HG02623 (cell line): ENCODE results near the gene NNAT.
"Not testable (repeated sequence)": the region's sequence is repeated elsewhere in the genome, so short reads cannot be mapped to it uniquely, and the experiment has no call there.

Experiments used
- ATAC-seq: cut with Tn5 transposase; IDR thresholded peaks from one replicate; pipeline ENCODE4 v1.9.1; 2021; ENCODE audit warnings: moderate library complexity; ENCODE audit not compliant: unreplicated experiment

Gene NNAT

GRCh38 chr20:37538003-37538402 is 17.0 kb downstream of the NNAT start:
- ATAC-seq: no peak

GRCh38 chr20:37539424-37539823 is 18.4 kb downstream of the NNAT start:
- ATAC-seq: no peak

DNA sequence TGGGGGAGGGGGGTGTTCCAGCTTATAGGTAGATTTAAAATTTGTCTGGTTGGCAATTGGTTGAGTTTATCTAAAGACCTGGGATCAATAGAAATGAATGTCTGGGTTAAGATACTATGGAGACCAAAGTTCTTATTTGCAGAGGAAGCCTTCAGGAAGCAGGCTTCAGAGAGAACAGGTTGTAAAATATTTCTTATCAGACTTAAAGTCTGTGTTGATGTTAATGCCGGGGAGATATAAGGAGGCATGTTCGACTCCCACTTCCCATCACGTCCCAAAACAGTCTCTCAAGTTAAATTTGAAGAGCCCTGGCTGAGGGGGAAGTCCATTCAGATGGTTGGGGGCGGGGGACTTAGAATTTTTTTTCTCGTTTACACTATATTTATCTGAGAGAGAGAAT is 19.0 kb downstream of the NNAT start:
- ATAC-seq: no peak

DNA sequence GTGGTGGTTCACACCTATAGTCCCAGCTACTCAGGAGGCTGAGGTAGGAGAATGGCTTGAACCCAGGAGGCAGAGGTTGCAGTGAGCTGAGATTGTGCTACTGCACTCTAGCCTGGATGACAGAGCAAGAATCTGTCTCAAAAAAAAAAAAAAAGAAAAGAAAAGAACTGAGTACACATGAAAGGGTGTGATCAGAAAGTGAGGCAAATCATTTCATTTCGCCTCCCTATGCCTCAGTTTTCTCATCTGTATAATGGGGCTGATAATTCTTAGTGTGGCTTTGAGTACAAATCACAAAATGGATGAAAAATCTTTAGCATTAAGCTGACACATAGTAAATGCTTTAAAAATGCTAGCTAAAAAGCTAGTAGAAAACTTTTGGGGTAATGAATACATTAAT is 19.8 kb downstream of the NNAT start:
- not testable (repeated sequence) for ATAC-seq

GRCh38 chr20:37541326-37541725 is 20.3 kb downstream of the NNAT start:
- no peak for ATAC-seq

GRCh38 chr20:37542281-37542680 is 21.2 kb downstream of the NNAT start:
- ATAC-seq: no peak

- ATAC-seq: no peak
These were observed 22.8 kb downstream of the NNAT start for GRCh38 chr20:37543828-37544227.

DNA sequence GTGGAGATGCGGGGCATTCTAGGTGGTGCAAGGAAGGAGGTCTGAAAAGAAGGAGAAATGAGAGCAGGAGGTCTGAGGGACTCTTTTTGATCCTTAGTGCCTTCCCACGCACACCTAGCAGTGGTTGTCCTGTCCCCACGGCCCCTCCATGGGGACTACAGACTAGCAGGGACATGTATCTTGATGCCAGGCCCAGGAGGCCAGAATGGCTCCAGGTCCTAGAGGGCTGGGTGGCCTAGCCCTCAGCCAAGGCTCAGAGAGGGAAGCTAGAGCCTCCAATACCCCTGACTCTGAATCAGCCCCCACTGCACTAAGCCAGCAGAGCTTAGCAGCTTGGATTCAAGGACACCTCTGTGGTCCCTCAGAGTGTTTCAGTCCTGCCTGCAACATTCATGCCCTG is 23.3 kb downstream of the NNAT start:
- no peak for ATAC-seq

- ATAC-seq: no peak
These were observed 24.5 kb downstream of the NNAT start for GRCh38 chr20:37545516-37545915.

- no peak for ATAC-seq
These were observed 26.9 kb downstream of the NNAT start for GRCh38 chr20:37547912-37548311.

- not testable (repeated sequence) for ATAC-seq
These were observed 29.3 kb downstream of the NNAT start for GRCh38 chr20:37550101-37550920.

- not testable (repeated sequence) for ATAC-seq
These were observed 30.6 kb downstream of the NNAT start for GRCh38 chr20:37551660-37552059.

DNA sequence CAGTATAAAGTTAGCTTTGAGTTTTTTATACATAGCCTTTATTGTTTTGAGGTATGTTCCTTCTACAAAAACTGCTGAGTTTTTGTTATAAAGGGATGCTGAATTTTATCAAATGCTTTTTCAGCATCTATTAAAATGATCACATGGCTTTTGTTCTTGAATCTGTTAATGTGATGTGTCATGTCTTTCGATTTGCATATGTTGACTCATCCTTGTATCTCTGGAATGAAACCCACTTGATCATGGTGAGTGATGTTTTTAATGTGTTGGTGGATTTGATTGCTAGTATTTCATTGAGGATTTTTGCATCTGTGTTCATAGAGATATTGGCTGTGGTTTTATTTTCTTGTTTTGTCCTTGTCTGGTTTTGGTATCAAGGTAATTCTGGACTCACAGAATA is 31.4 kb downstream of the NNAT start:
- ATAC-seq: no peak

DNA sequence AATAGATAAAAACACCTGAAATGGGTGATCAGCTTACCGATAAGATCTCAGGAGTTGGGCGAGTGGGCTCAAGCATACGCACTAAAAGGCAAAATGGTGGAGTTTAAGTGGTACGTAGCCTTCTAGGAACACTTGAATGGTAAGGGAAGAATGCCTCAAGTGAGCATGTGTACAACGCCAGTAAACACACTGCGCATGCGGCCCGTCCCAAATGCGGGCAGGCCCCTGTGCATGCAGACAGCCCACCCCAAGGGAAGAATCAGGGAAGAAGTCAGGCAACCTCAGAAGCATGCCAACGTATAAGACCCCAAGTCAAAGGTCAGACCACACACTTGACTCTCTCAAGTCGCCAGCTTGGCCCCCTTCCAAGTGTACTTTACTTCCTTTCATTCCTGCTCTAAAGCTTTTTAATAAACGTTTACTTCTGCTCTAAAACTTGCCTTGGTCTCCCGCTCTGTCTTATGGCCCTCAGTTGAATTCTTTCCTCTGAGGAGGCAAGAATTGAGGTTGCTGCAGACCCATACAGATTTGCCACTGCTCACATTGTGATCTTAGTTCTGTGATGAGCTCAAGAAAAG is 33.8 kb downstream of the NNAT start:
- ATAC-seq: not testable (repeated sequence)

- no peak for ATAC-seq
These were observed 35.5 kb downstream of the NNAT start for GRCh38 chr20:37556538-37556937.

DNA sequence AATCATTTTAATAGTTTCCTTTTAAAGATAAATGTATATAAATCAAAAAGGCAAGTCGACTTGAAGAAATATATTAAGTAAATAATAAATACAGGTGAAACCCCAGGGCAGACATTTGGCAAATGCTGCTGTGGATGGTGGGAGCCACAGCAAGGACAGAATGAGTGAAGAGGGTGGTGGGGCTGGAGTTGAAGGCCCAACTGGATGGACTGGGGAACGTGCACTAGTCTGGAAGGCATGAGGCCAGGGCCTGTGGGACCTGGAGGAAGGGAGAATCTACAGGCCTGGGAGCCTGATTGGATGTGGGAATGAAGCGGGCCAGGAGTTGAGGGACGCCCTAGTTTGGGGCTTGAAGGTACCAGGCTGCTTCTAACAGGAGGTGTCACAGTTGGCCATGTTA is 37.3 kb downstream of the NNAT start:
- no peak for ATAC-seq

GRCh38 chr20:37558779-37559178 is 37.7 kb downstream of the NNAT start:
- ATAC-seq: no peak

DNA sequence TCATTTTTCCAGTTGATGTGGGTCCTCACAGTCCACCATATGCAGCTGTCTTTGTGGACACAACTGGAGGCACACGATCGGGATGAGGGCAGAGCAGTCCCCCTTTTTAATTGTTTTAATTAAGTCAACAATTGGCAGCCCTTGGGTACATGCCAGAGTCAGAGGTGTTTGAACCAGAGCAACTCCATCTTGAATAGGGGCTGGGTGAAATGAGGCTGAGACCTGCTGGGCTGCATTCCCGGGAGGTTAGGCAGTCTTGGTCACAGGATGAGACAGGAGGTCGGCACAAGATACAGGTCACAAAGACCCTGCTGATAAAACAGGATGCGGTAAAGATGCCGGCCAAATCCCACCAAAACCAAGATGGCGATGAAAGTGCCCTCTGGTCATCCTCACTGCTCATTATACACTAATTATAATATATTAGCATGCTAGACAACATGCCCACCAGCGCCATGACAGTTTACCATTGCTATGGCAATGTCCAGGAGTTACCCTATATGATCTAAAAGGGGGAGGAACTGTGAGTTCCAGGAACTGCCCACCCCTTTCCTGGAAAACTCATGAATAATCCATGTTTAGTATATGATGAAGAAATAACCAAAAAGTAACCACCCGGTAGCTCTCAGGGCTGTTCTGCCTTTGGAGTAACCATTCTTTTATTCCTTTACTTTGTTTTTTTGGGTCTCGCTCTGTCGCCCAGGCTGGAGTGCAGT is 38.4 kb downstream of the NNAT start:
- no peak for ATAC-seq

- ATAC-seq: no peak
These were observed 39.6 kb downstream of the NNAT start for GRCh38 chr20:37560629-37561028.

DNA sequence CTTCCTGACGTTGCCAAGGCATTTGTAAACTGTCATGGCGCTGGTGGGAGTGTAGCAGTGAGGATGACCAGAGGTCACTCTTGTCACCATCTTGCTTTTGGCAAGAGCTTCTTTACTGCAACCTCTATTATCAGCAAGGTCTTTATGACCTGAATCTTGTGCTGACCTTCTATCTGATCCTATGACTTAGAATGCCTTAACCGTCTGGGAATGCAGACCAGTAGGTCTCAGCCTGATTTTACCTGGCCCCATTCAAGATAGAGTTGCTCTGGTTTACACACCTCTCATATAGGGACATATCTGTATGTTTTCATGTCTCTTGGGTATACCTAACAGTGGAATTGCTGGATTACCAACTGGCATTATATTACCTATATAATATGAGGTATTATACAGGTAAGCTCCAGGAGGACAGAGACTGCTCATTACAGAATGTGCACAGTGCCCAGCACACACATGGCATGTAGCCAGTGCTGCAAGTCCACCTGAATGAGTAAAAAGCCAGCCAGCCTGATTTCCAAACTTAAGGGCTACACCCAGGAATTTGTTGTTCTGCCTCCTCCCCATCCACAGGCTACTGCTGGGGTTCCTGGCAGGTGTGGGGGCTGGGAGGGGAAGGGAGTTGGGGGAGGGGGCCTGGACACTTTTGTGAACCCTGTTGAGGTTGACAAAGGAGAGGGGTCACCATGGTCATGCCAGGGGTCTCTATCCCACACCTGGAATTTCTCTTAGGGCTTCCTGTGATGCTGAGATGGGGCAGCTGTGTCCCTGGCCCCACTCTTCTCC is 41.8 kb downstream of the NNAT start:
- no peak for ATAC-seq

DNA sequence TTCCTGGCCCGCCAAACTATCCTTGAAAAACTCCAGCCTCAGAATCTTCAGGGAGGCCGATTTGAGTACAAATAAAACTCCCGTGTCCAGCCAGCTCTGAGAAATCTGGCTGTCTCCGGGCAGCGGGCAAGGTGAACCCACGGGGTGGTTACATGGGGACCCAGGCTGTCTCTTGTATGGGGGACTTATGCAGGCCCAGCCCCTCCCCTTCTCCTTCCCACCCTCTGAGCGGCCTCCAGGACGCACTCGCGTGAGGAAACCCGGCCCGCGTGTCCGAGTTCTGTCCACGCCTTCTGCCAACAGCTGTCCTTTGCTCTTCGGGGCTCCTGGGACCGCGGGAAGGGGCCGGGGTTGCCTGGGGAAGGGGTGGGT is 43.0 kb downstream of the NNAT start:
- no peak for ATAC-seq
